GM23248 (cell line): Measurements from ENCODE around the gene ALOX12B. TPM values are rescaled to one million over a fixed set of nuclear protein-coding genes. Genes with fewer than 3 reads are reported as not detected.
"Not testable (repeated sequence)": the region's sequence is repeated elsewhere in the genome, so short reads cannot be mapped to it uniquely, and the experiment has no call there.

Experiments used
- DNase-seq: peaks from one replicate; pipeline ENCODE4 v3.0.0-alpha.2; 2015
- H2AFZ ChIP-seq: fragments of 200-600 bp; sonication (generic); 2 replicates; pipeline ENCODE4 v1.6.1; 2016; ENCODE audit warnings: antibody characterized with exemption
- H3F3A ChIP-seq: fragments of 200-600 bp; sonication (generic); 2 replicates; pipeline ENCODE4 v1.6.1; 2016; ENCODE audit warnings: mild to moderate bottlenecking, antibody characterized with exemption, mixed run types; ENCODE audit not compliant: insufficient read depth
- H3K27ac ChIP-seq: fragments of 200-600 bp; sonication (generic); 2 replicates; pipeline ENCODE4 v1.5.1; 2016; ENCODE audit warnings: mild to moderate bottlenecking
- H3K27me3 ChIP-seq: fragments of 200-600 bp; sonication (generic); replicated peaks from 2 replicates; pipeline ENCODE4 v1.6.1; 2016; ENCODE audit warnings: mild to moderate bottlenecking; ENCODE audit not compliant: insufficient read depth
- H3K36me3 ChIP-seq: fragments of 200-600 bp; sonication (generic); 2 replicates; pipeline ENCODE4 v1.6.1; 2016; ENCODE audit warnings: low read depth, mild to moderate bottlenecking
- H3K4me1 ChIP-seq: fragments of 200-600 bp; sonication (generic); 2 replicates; pipeline ENCODE4 v1.6.1; 2016; ENCODE audit warnings: mild to moderate bottlenecking; ENCODE audit not compliant: insufficient read depth
- H3K4me2 ChIP-seq: fragments of 200-600 bp; sonication (generic); one replicate; pipeline ENCODE4 v1.6.1; 2016; ENCODE audit warnings: mild to moderate bottlenecking; ENCODE audit not compliant: unreplicated experiment
- H3K4me3 ChIP-seq: fragments of 200-600 bp; sonication (generic); 2 replicates; pipeline ENCODE4 v1.5.1; 2016; ENCODE audit warnings: mild to moderate bottlenecking
- H3K79me2 ChIP-seq: fragments of 200-600 bp; sonication (generic); 2 replicates; pipeline ENCODE4 v1.6.1; 2016; ENCODE audit warnings: mild to moderate bottlenecking; ENCODE audit not compliant: insufficient read depth
- H3K9ac ChIP-seq: fragments of 200-600 bp; sonication (generic); 2 replicates; pipeline ENCODE4 v1.6.1; 2016; ENCODE audit warnings: mild to moderate bottlenecking
- H3K9me2 ChIP-seq: fragments of 200-600 bp; sonication (generic); 2 replicates; pipeline ENCODE4 v1.6.1; 2016; ENCODE audit warnings: mixed run types, mild to moderate bottlenecking, moderate library complexity; ENCODE audit not compliant: insufficient read depth
- H3K9me3 ChIP-seq: fragments of 200-600 bp; sonication (generic); one replicate; pipeline ENCODE4 v1.6.1; 2017; ENCODE audit warnings: low read depth
- H4K20me1 ChIP-seq: fragments of 200-600 bp; sonication (generic); 2 replicates; pipeline ENCODE4 v1.6.0; 2016; ENCODE audit not compliant: insufficient read depth
- EZH2 ChIP-seq: fragments of 200-600 bp; sonication (generic); IDR thresholded peaks from 2 replicates; pipeline ENCODE4 v1.6.1; 2018; ENCODE audit warnings: antibody characterized with exemption, mild to moderate bottlenecking; ENCODE audit not compliant: insufficient read depth, poor library complexity, severe bottlenecking
- EZH2phosphoT487 ChIP-seq: fragments of 200-600 bp; sonication (generic); IDR thresholded peaks from 2 replicates; pipeline ENCODE4 v1.6.1; 2018; ENCODE audit warnings: antibody characterized with exemption, moderate library complexity, mild to moderate bottlenecking, low read depth; ENCODE audit not compliant: insufficient read depth
- WGBS, 2 experiments: methylation state at CpG; one replicate each; pipeline ENCODE4 v1.1.6; 2015 to 2017; ENCODE audit warnings: low lambda C conversion rate in 2 of 2, low coverage in 1 of 2; ENCODE audit errors: missing lambda C conversion rate in 2 of 2; 5-methylcytosine and 5-hydroxymethylcytosine counted together
- in situ Hi-C: fragments of 300-500 bp; cut with MboI; formaldehyde crosslinking; loops from 2 replicates; pipeline ENCODE4 v1.15.0; 2020
- polyA plus RNA-seq: library from polyadenylated mRNA; unstranded; fragments of >200 nt; fragmentation: Nextera tagmentation; extraction: Ambion mirVana; gene quantifications from 2 replicates; pipeline ENCODE4 v1.2.1, GENCODE V29; 2016
- total RNA-seq: library from RNA; depleted of rRNA; stranded (reverse); fragments of >200 nt; shearing (Covaris generic); gene quantifications from 2 replicates; pipeline ENCODE4 v1.2.3, GENCODE V29; 2014

Gene ALOX12B
- total and polyA plus RNA-seq, 2 experiments from 2014 or later = not detected

- H3K9me2 ChIP-seq = no peaks in the 10 kb centered on the region
- no peaks in the 10 kb centered on the region for H3K36me3 ChIP-seq
- peak overlapping the region; percentile 83 for H2AFZ ChIP-seq
- no peaks in the 10 kb centered on the region for H3F3A ChIP-seq
- in situ Hi-C loops = no loop called here
- no peak for TF ChIP-seq EZH2
- no peak for TF ChIP-seq EZH2phosphoT487
- no peak for DNase-seq
- H3K9ac ChIP-seq = no peak overlapping the region
- no peaks in the 10 kb centered on the region for H3K4me1 ChIP-seq
- no peaks in the 10 kb centered on the region for H3K79me2 ChIP-seq
- no peak overlapping the region for H3K27ac ChIP-seq
- H3K9me3 ChIP-seq = no peaks in the 10 kb centered on the region
- H3K4me3 ChIP-seq = peak overlapping the region; percentile 68
- H4K20me1 ChIP-seq = no peaks in the 10 kb centered on the region
- H3K27me3 ChIP-seq = peaks cover 22% of the 10 kb centered on the region
- H3K4me2 ChIP-seq = peak overlapping the region; percentile 73
- 16 to 19% methylated on average over 22 to 25 of the region's 25 CpGs for WGBS, 2 experiments
These were observed 7.2 kb downstream of the ALOX12B start for GRCh38 chr17:8080208-8080798.

GRCh38 chr17:8079291-8080207, 8.0 kb downstream of the ALOX12B start:
- Histone ChIP-seq H3K9ac (no peak overlapping the region), H3K9me2 (no peaks in the 10 kb centered on the region), H3K4me1 (no peaks in the 10 kb centered on the region), H3F3A (no peaks in the 10 kb centered on the region), H3K27ac (no peak overlapping the region), H2AFZ (peak overlapping the region; percentile 83), H3K27me3 (peaks cover 30% of the 10 kb centered on the region), H3K9me3 (no peaks in the 10 kb centered on the region), H3K36me3 (no peaks in the 10 kb centered on the region), H3K4me3 (peak overlapping the region; percentile 68), H4K20me1 (no peaks in the 10 kb centered on the region), H3K79me2 (no peaks in the 10 kb centered on the region), H3K4me2 (peak overlapping the region; percentile 73)
- in situ Hi-C loops = no loop called here
- TF ChIP-seq EZH2phosphoT487 (no peak), EZH2 (no peak)
- 7 to 10% methylated on average over 67 to 84 of the region's 87 CpGs for WGBS, 2 experiments
- DNase-seq = peak; percentile 68

- H3K4me2 ChIP-seq, in situ Hi-C loops, H4K20me1 ChIP-seq, H3K4me3 ChIP-seq, H3K27ac ChIP-seq, H3F3A ChIP-seq, H3K9me2 ChIP-seq, DNase-seq, H3K9me3 ChIP-seq, H3K4me1 ChIP-seq, H3K79me2 ChIP-seq, H3K36me3 ChIP-seq, H3K9ac ChIP-seq, H2AFZ ChIP-seq: not testable (repeated sequence)
- 73 to 80% methylated on average over 5 of the region's 5 CpGs for WGBS, 2 experiments
- peaks cover 39% of the 10 kb centered on the region for H3K27me3 ChIP-seq
These were observed 9.6 kb downstream of the ALOX12B start for GRCh38 chr17:8077939-8078338.

- TF ChIP-seq EZH2phosphoT487 (no peak), EZH2 (no peak)
- Histone ChIP-seq H3K9ac (no peak overlapping the region), H3F3A (no peaks in the 10 kb centered on the region), H4K20me1 (no peaks in the 10 kb centered on the region), H3K27ac (no peak overlapping the region), H3K4me1 (no peaks in the 10 kb centered on the region), H3K79me2 (no peaks in the 10 kb centered on the region), H3K9me2 (no peaks in the 10 kb centered on the region), H3K9me3 (no peaks in the 10 kb centered on the region), H3K4me3 (no peak overlapping the region), H2AFZ (no peak overlapping the region), H3K27me3 (peaks cover 46% of the 10 kb centered on the region), H3K36me3 (no peaks in the 10 kb centered on the region), H3K4me2 (no peak overlapping the region)
- no peak for DNase-seq
- in situ Hi-C loops = no loop called here
- WGBS, 2 experiments = 80 to 83% methylated on average over 13 of the region's 13 CpGs
These were observed 10.8 kb downstream of the ALOX12B start for GRCh38 chr17:8076502-8077266.
